Esophagus squamous epithelium (tissue), 4 donors: Measurements from ENCODE around the gene GALNT17.

ENCODE experiments used
- CTCF ChIP-seq, 6 experiments: fragments of 450-650 bp in 4 of 6; fragments of 200-600 bp in 2 of 6; sonication (generic) in 2 of 6; IDR thresholded peaks; one replicate each; pipeline ENCODE4 v1.5.1; 2016 to 2019; ENCODE audit warnings: antibody characterized with exemption in 6 of 6, mild to moderate bottlenecking in 4 of 6, moderate library complexity in 4 of 6
- POLR2A ChIP-seq, 4 donors: fragments of 450-650 bp; IDR thresholded peaks; one replicate each; pipeline ENCODE4 v1.6.1; 2017; ENCODE audit warnings: antibody characterized with exemption in 4 of 4, mild to moderate bottlenecking in 4 of 4, moderate library complexity in 3 of 4

- no peak for TF ChIP-seq CTCF (IDR thresholded peaks at IDR 0.05)
- no peak for TF ChIP-seq POLR2A (IDR thresholded peaks at IDR 0.05)
These were observed 135.0 kb downstream of the GALNT17 start for GRCh38 chr7:71266912-71267311.
